H1 (cell line): ENCODE measurements around the gene MTX2. TPM values are rescaled to one million over a fixed set of nuclear protein-coding genes. Genes with fewer than 3 reads are reported as not detected.

Experiments
- ASH2L ChIP-seq: fragments of 200-600, 300-600 bp; sonication (generic); IDR thresholded peaks from one replicate; pipeline ENCODE4 v1.7.1; 2017; ENCODE audit warnings: low read length
- ATF2 ChIP-seq: IDR thresholded peaks from 2 replicates; pipeline ENCODE4 v1.6.1; 2012; ENCODE audit warnings: low read length, inconsistent platforms
- ATF3 ChIP-seq: IDR thresholded peaks from 2 replicates; pipeline ENCODE4 v1.6.1; 2011; ENCODE audit warnings: low read depth, mild to moderate bottlenecking, low read length; ENCODE audit not compliant: insufficient read depth
- CHD1 ChIP-seq: IDR thresholded peaks from 2 replicates; pipeline ENCODE4 v1.6.1; 2012; ENCODE audit warnings: low read depth, low read length, improper control_type of control experiment
- CTBP2 ChIP-seq: IDR thresholded peaks from 2 replicates; pipeline ENCODE4 v1.7.0; 2011; ENCODE audit warnings: borderline replicate concordance, mild to moderate bottlenecking, moderate library complexity, mixed read lengths, low read length; ENCODE audit not compliant: insufficient read depth, insufficient read length
- FOSL1 ChIP-seq: IDR thresholded peaks from 2 replicates; pipeline ENCODE4 v1.6.1; 2011; ENCODE audit warnings: mild to moderate bottlenecking, low read depth, low read length, moderate library complexity; ENCODE audit not compliant: insufficient read depth
- HDAC2 ChIP-seq, 2 experiments: fragments of 300-600 bp in 1 of 2; sonication (generic) in 1 of 2; IDR thresholded peaks; 2 replicates each; pipeline ENCODE4 v1.6.1; 2011 to 2012; ENCODE audit warnings: low read depth in 2 of 2, low read length in 2 of 2, mild to moderate bottlenecking in 2 of 2, moderate library complexity in 2 of 2, borderline replicate concordance in 1 of 2, inconsistent platforms in 1 of 2
- NANOG ChIP-seq: IDR thresholded peaks from 2 replicates; pipeline ENCODE4 v1.6.1; 2011; ENCODE audit warnings: low read length, low read depth, mild to moderate bottlenecking, inconsistent platforms; ENCODE audit not compliant: insufficient read depth, poor library complexity, severe bottlenecking
- PHF8 ChIP-seq: fragments of 200-600 bp; sonication (generic); conservative IDR thresholded peaks from 2 replicates; pipeline ENCODE4 v1.7.1; 2012; ENCODE audit warnings: low read depth, mild to moderate bottlenecking, inconsistent platforms, low read length, moderate library complexity
- POLR2A ChIP-seq, 2 experiments: IDR thresholded peaks; 1 replicate in 1 of 2; 2 replicates in 1 of 2; pipeline ENCODE4 v1.6.1; 2011; ENCODE audit warnings: low read depth in 2 of 2, low read length in 2 of 2, mild to moderate bottlenecking in 2 of 2; ENCODE audit errors: control extremely low read depth in 1 of 2
- SRF ChIP-seq: IDR thresholded peaks from 2 replicates; pipeline ENCODE4 v1.6.1; 2011; ENCODE audit warnings: mild to moderate bottlenecking, low read depth, low read length, moderate library complexity
- TCF12 ChIP-seq: IDR thresholded peaks from 2 replicates; pipeline ENCODE4 v1.6.1; 2011; ENCODE audit warnings: low read depth, mild to moderate bottlenecking, low read length
- polyA plus RNA-seq, 7 experiments: library from polyadenylated mRNA; depleted of rRNA in 3 of 7; stranded (reverse) in 5 of 7; unstranded in 2 of 7; fragments of >200 nt in 5 of 7; fragments of 200-250 nt in 2 of 7; gene quantifications; 1 replicate in 5 of 7; 2 replicates in 1 of 7; 4 replicates in 1 of 7; pipeline versions ENCODE4 v1.2.1 to v1.2.3, GENCODE V29; 2011 to 2013; ENCODE audit warnings: missing spikeins in 2 of 7, mixed read lengths in 2 of 7
- total RNA-seq: library from RNA; stranded (reverse); fragmentation: NEBNext Ultra II Directional; extraction: Animal tissue kit (Norgen Biotek cat#: 25700); gene quantifications from 2 replicates; pipeline ENCODE4 v1.2.1, GENCODE V29; 2021

Gene MTX2
- total and polyA plus RNA-seq, 2 of the 8 experiments (the other 6 are each of a cell fraction or from before 2014, with no cell fraction given): 33.5 to 38.3 TPM

- peak; percentile 43; the same call in 1 of the 2 replicates for TF ChIP-seq ATF2
- no peak for TF ChIP-seq ASH2L
- TF ChIP-seq POLR2A (IDR thresholded peaks at IDR 0.05; ENCODE audit: control extremely low read depth in 1 of 2, low read depth in 2 of 2, low read length in 2 of 2): no peak
- no peak for TF ChIP-seq CTBP2
- no peak for TF ChIP-seq FOSL1
- no peak for TF ChIP-seq SRF
- peak; percentile 69 for TF ChIP-seq NANOG
- no peak for TF ChIP-seq ATF3
- TF ChIP-seq TCF12: no peak
- no peak for TF ChIP-seq PHF8
- TF ChIP-seq CHD1: no peak
- no peak for TF ChIP-seq HDAC2 (IDR thresholded peaks at IDR 0.05; ENCODE audit: borderline replicate concordance in 1 of 2, low read depth in 2 of 2, low read length in 2 of 2)
These were observed 56.5 kb downstream of the MTX2 start (continued) for GRCh38 chr2:176325732-176326131.
